SK-N-SH treated with all-trans-retinoic acid at 6 μM for 48 hours (cell line): ENCODE measurements around the gene NCAPD2.

Experiments used
- ATAC-seq: fragments of 200-7000 bp; cut with Tn5 transposase; 3 replicates; pipeline ENCODE4 v1.9.1; 2020; ENCODE audit warnings: mild to moderate bottlenecking, moderate library complexity
- ARNTL ChIP-seq: fragments of 450-650 bp; formaldehyde crosslinking; IDR thresholded peaks from 2 replicates; pipeline ENCODE4 v1.5.0; 2020; ENCODE audit warnings: low read depth, mild to moderate bottlenecking, moderate library complexity, borderline replicate concordance
- BACH2 ChIP-seq: fragments of 250-450 bp; sonication (Bioruptor Pico); IDR thresholded peaks from 2 replicates; pipeline ENCODE4 v1.9.0; 2021; ENCODE audit warnings: mild to moderate bottlenecking, borderline replicate concordance
- CREB5 ChIP-seq: fragments of 250-450 bp; sonication (Bioruptor Pico); IDR thresholded peaks from 2 replicates; pipeline ENCODE4 v1.5.1; 2020; ENCODE audit warnings: low read depth, mild to moderate bottlenecking, moderate library complexity
- CSRNP3 ChIP-seq: fragments of 250-450 bp; sonication (Bioruptor Pico); IDR thresholded peaks from 2 replicates; pipeline ENCODE4 v1.5.1; 2021; ENCODE audit warnings: mild to moderate bottlenecking, moderate library complexity
- ESRRG ChIP-seq: fragments of 250-450 bp; sonication (Bioruptor Pico); IDR thresholded peaks from 2 replicates; pipeline ENCODE4 v1.6.1; 2021; ENCODE audit warnings: mild to moderate bottlenecking
- GLIS3 ChIP-seq: fragments of 250-450 bp; sonication (Bioruptor Pico); IDR thresholded peaks from 2 replicates; pipeline ENCODE4 v1.5.0; 2020; ENCODE audit warnings: mild to moderate bottlenecking, moderate library complexity
- ISL1 ChIP-seq: fragments of 250-450 bp; sonication (Bioruptor Pico); IDR thresholded peaks from 2 replicates; pipeline ENCODE4 v2.1.2; 2022; ENCODE audit warnings: mild to moderate bottlenecking, moderate library complexity
- OSR1 ChIP-seq: fragments of 250-450 bp; sonication (Bioruptor Pico); IDR thresholded peaks from 2 replicates; pipeline ENCODE4 v1.8.0; 2022; ENCODE audit warnings: moderate library complexity, mild to moderate bottlenecking, inconsistent platforms
- PATZ1 ChIP-seq: fragments of 250-450 bp; sonication (Bioruptor Pico); IDR thresholded peaks from 2 replicates; pipeline ENCODE4 v1.8.0; 2020; ENCODE audit warnings: mild to moderate bottlenecking, moderate library complexity, borderline replicate concordance
- POU6F1 ChIP-seq: fragments of 250-450 bp; sonication (Bioruptor Pico); IDR thresholded peaks from 2 replicates; pipeline ENCODE4 v1.8.0; 2021; ENCODE audit warnings: low read depth, mild to moderate bottlenecking, moderate library complexity, borderline replicate concordance
- PPARA ChIP-seq: fragments of 250-450 bp; sonication (Bioruptor Pico); IDR thresholded peaks from 2 replicates; pipeline ENCODE4 v1.5.0; 2020; ENCODE audit warnings: mild to moderate bottlenecking, borderline replicate concordance
- RARB ChIP-seq: fragments of 250-450 bp; sonication (Bioruptor Pico); IDR thresholded peaks from 2 replicates; pipeline ENCODE4 v1.8.0; 2021; ENCODE audit warnings: mild to moderate bottlenecking, moderate library complexity
- SNAI2 ChIP-seq: fragments of 250-450 bp; sonication (Bioruptor Pico); IDR thresholded peaks from 2 replicates; pipeline ENCODE4 v1.5.0; 2020; ENCODE audit warnings: mild to moderate bottlenecking, moderate library complexity
- TCF4 ChIP-seq: fragments of 250-450 bp; sonication (Bioruptor Pico); IDR thresholded peaks from 2 replicates; pipeline ENCODE4 v1.8.0; 2021; ENCODE audit warnings: mild to moderate bottlenecking, moderate library complexity, borderline replicate concordance
- TOX ChIP-seq: fragments of 250-450 bp; sonication (Bioruptor Pico); IDR thresholded peaks from 2 replicates; pipeline ENCODE4 v1.8.0; 2021; ENCODE audit warnings: mild to moderate bottlenecking, moderate library complexity, borderline replicate concordance
- TSHZ2 ChIP-seq: fragments of 250-450 bp; sonication (Bioruptor Pico); IDR thresholded peaks from 2 replicates; pipeline ENCODE4 v1.5.0; 2020; ENCODE audit warnings: mild to moderate bottlenecking, moderate library complexity
- ZC3H10 ChIP-seq: fragments of 250-450 bp; sonication (Bioruptor Pico); IDR thresholded peaks from 2 replicates; pipeline ENCODE4 v1.5.1; 2021; ENCODE audit warnings: mild to moderate bottlenecking, moderate library complexity
- ZFP30 ChIP-seq: fragments of 450-650 bp; formaldehyde crosslinking; IDR thresholded peaks from 2 replicates; pipeline ENCODE4 v1.5.0; 2022; ENCODE audit warnings: mild to moderate bottlenecking, moderate library complexity
- ZNF565 ChIP-seq: fragments of 450-650 bp; formaldehyde crosslinking; conservative IDR thresholded peaks from 2 replicates; pipeline ENCODE4 v1.5.0; 2020; ENCODE audit warnings: low read depth, mild to moderate bottlenecking, moderate library complexity
- ZNF70 ChIP-seq: fragments of 450-650 bp; formaldehyde crosslinking; IDR thresholded peaks from 2 replicates; pipeline ENCODE4 v1.5.0; 2020; ENCODE audit warnings: mild to moderate bottlenecking, moderate library complexity
- ZNF8 ChIP-seq: fragments of 450-650 bp; formaldehyde crosslinking; IDR thresholded peaks from 2 replicates; pipeline ENCODE4 v1.5.0; 2020; ENCODE audit warnings: mild to moderate bottlenecking, moderate library complexity

Gene NCAPD2

GRCh38 chr12:6452944-6453630, 40.8 kb upstream of the NCAPD2 start:
- no peak for ATAC-seq
- TF ChIP-seq ZNF70 (CRISPR knock-in tag) = no peak

- TF ChIP-seq ZC3H10 (CRISPR knock-in tag) = no peak
- no peak for TF ChIP-seq CSRNP3 (CRISPR knock-in tag)
- no peak for TF ChIP-seq RARB
- TF ChIP-seq ESRRG = no peak
- no peak for TF ChIP-seq CREB5 (CRISPR knock-in tag)
- TF ChIP-seq ISL1 (CRISPR knock-in tag) = no peak
- TF ChIP-seq ARNTL (CRISPR knock-in tag) = no peak
- TF ChIP-seq BACH2 (CRISPR knock-in tag) = no peak
- no peak for TF ChIP-seq ZNF8 (CRISPR knock-in tag)
- no peak for TF ChIP-seq TSHZ2 (CRISPR knock-in tag)
- no peak for TF ChIP-seq GLIS3 (CRISPR knock-in tag)
- no peak for TF ChIP-seq ZNF565 (CRISPR knock-in tag)
- TF ChIP-seq ZFP30 (CRISPR knock-in tag) = no peak
- ATAC-seq = no peak
These were observed 36.5 kb upstream of the NCAPD2 start for GRCh38 chr12:6457220-6457945.

- no peak for ATAC-seq
- no peak for TF ChIP-seq OSR1 (CRISPR knock-in tag)
- TF ChIP-seq PPARA = no peak
- no peak for TF ChIP-seq POU6F1 (CRISPR knock-in tag)
- TF ChIP-seq CREB5 (CRISPR knock-in tag) = no peak
- TF ChIP-seq ARNTL (CRISPR knock-in tag) = no peak
- no peak for TF ChIP-seq ZNF565 (CRISPR knock-in tag)
- TF ChIP-seq ZNF8 (CRISPR knock-in tag) = no peak
- TF ChIP-seq BACH2 (CRISPR knock-in tag) = no peak
- TF ChIP-seq TSHZ2 (CRISPR knock-in tag) = no peak
- TF ChIP-seq ISL1 (CRISPR knock-in tag) = no peak
- no peak for TF ChIP-seq ZC3H10 (CRISPR knock-in tag)
- TF ChIP-seq ZFP30 (CRISPR knock-in tag) = no peak
- no peak for TF ChIP-seq ESRRG
- TF ChIP-seq PATZ1 = no peak
- TF ChIP-seq TOX (CRISPR knock-in tag) = no peak
- TF ChIP-seq TCF4 (CRISPR knock-in tag) = no peak
- TF ChIP-seq ZNF70 (CRISPR knock-in tag) = no peak
- no peak for TF ChIP-seq SNAI2 (CRISPR knock-in tag)
- TF ChIP-seq GLIS3 (CRISPR knock-in tag) = no peak
These were observed 35.5 kb upstream of the NCAPD2 start for GRCh38 chr12:6458281-6459003.
